ENCODE measurements around the gene VWA2. TPM values are rescaled to one million over a fixed set of nuclear protein-coding genes. Genes with fewer than 3 reads are reported as not detected.

Gene VWA2
- total RNA-seq, 6 experiments from 2014 or later, result 0.06 to 0.14 (median 0.09) TPM; not detected in 2

- Histone ChIP-seq H3K27ac (no peak overlapping the region), H3K4me1 (no peaks in the 10 kb centered on the region), H3K9me3 (no peaks in the 10 kb centered on the region), H3K36me3 (no peaks in the 10 kb centered on the region), H3K4me3 (no peak overlapping the region), H3K27me3 (no peaks in the 10 kb centered on the region)
- DNase-seq, result no peak
- TF ChIP-seq POLR2A (IDR thresholded peaks at IDR 0.05), result no peak
- TF ChIP-seq, protein P1, sequence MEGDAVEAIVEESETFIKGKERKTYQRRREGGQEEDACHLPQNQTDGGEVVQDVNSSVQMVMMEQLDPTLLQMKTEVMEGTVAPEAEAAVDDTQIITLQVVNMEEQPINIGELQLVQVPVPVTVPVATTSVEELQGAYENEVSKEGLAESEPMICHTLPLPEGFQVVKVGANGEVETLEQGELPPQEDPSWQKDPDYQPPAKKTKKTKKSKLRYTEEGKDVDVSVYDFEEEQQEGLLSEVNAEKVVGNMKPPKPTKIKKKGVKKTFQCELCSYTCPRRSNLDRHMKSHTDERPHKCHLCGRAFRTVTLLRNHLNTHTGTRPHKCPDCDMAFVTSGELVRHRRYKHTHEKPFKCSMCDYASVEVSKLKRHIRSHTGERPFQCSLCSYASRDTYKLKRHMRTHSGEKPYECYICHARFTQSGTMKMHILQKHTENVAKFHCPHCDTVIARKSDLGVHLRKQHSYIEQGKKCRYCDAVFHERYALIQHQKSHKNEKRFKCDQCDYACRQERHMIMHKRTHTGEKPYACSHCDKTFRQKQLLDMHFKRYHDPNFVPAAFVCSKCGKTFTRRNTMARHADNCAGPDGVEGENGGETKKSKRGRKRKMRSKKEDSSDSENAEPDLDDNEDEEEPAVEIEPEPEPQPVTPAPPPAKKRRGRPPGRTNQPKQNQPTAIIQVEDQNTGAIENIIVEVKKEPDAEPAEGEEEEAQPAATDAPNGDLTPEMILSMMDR (IDR thresholded peaks at IDR 0.05), result no peak
- no peak for ATAC-seq
- 42% methylated on average over 6 of the region's 8 CpGs for WGBS (ENCODE audit: insufficient coverage, low coverage, low lambda C conversion rate, missing lambda C conversion rate)
- intact Hi-C loops (cut with DNase I), result no loop called here
Measured at GRCh38 chr10:114286921-114287320, 47.9 kb downstream of the VWA2 start.

- no peak for TF ChIP-seq POLR2A (IDR thresholded peaks at IDR 0.05)
- TF ChIP-seq, protein P1 (IDR thresholded peaks at IDR 0.05), result no peak
- Histone ChIP-seq H3K27me3 (no peaks in the 10 kb centered on the region), H3K27ac (no peak overlapping the region), H3K4me1 (no peaks in the 10 kb centered on the region), H3K9me3 (no peaks in the 10 kb centered on the region), H3K4me3 (no peak overlapping the region), H3K36me3 (no peaks in the 10 kb centered on the region)
- WGBS (ENCODE audit: insufficient coverage, low coverage, low lambda C conversion rate, missing lambda C conversion rate), result 61% methylated on average over 7 of the region's 11 CpGs
- DNase-seq (no peak), ATAC-seq (peak in 1 of 4 donors; percentile 18)
- intact Hi-C loops (cut with DNase I), result no loop called here
Measured at GRCh38 chr10:114288424-114289095, 49.5 kb downstream of the VWA2 start.

GRCh38 chr10:114289096-114289436 is 50.0 kb downstream of the VWA2 start:
- H3K9me3 ChIP-seq, result no peaks in the 10 kb centered on the region
- H3K36me3 ChIP-seq, result no peaks in the 10 kb centered on the region
- 100% methylated on average over 2 of the region's 16 CpGs for WGBS (ENCODE audit: insufficient coverage, low coverage, low lambda C conversion rate, missing lambda C conversion rate)
- H3K4me1 ChIP-seq, result no peaks in the 10 kb centered on the region
- ATAC-seq (no peak), DNase-seq (no peak)
- TF ChIP-seq, protein P1 (IDR thresholded peaks at IDR 0.05), result no peak
- TF ChIP-seq POLR2A (IDR thresholded peaks at IDR 0.05), result no peak
- no peak overlapping the region for H3K27ac ChIP-seq
- no peaks in the 10 kb centered on the region for H3K27me3 ChIP-seq
- intact Hi-C loops (cut with DNase I), result no loop called here
- H3K4me3 ChIP-seq, result no peak overlapping the region

DNA sequence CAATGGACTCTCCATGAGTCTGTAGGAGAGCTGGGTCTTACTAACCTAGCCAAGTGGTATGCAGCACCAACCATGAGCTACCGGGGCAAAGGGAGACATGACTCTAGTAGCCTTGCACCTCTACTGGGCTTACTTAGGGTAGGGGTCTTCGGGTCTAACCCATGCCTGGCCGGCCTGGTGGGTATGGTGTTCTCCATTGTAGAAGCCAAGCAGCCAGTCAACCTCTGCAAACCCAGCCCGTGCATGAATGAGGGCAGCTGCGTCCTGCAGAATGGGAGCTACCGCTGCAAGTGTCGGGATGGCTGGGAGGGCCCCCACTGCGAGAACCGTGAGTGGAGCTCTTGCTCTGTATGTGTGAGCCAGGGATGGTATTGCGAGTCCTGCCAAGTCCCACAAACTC is 51.0 kb downstream of the VWA2 start:
- 93% methylated on average over 5 of the region's 10 CpGs for WGBS (ENCODE audit: insufficient coverage, low coverage, low lambda C conversion rate, missing lambda C conversion rate)
- intact Hi-C loops (cut with DNase I), result no loop called here
- Histone ChIP-seq H3K4me3 (no peak overlapping the region), H3K27me3 (no peaks in the 10 kb centered on the region), H3K4me1 (no peaks in the 10 kb centered on the region), H3K27ac (no peak overlapping the region), H3K36me3 (no peaks in the 10 kb centered on the region), H3K9me3 (no peaks in the 10 kb centered on the region)
- TF ChIP-seq, protein P1 (IDR thresholded peaks at IDR 0.05), result no peak
- no peak for TF ChIP-seq POLR2A (IDR thresholded peaks at IDR 0.05)
- ATAC-seq (no peak), DNase-seq (no peak)
